HEK293 (cell line): ENCODE measurements around the gene CISH.

Source experiments
- CTCF ChIA-PET: fragments of 350-600 bp; formaldehyde crosslinking; extraction: SDS; loops from one replicate; lab custom pipeline; 2021; ENCODE audit warnings: antibody characterized with exemption; lab: Yijun Ruan, JAX
- POLR2A ChIA-PET: fragments of 300-600 bp; formaldehyde crosslinking; extraction: SDS; loops from one replicate; lab custom pipeline; 2020; ENCODE audit warnings: antibody characterized with exemption, inconsistent platforms; lab: Yijun Ruan, JAX
- H3K27ac ChIP-seq: fragments of 200-500 bp; sonication (Bioruptor generic); 2 replicates; pipeline ENCODE4 v1.5.1; 2014; ENCODE audit warnings: low read depth, low read length, control low read depth, inconsistent platforms; ENCODE audit errors: extremely low read depth
- H3K36me3 ChIP-seq, 2 experiments: fragments of 200-500 bp in 1 of 2; sonication (Bioruptor generic) in 1 of 2; 1 replicate in 1 of 2; 2 replicates in 1 of 2; pipeline ENCODE4 v1.5.1; 2014 to 2017; ENCODE audit warnings: inconsistent platforms in 2 of 2, low read length in 2 of 2; ENCODE audit not compliant: control insufficient read depth in 2 of 2, insufficient read depth in 1 of 2
- H3K4me1 ChIP-seq: fragments of 200-500 bp; sonication (Bioruptor generic); 2 replicates; pipeline ENCODE4 v1.5.1; 2014; ENCODE audit warnings: mild to moderate bottlenecking, low read length, inconsistent platforms; ENCODE audit not compliant: control insufficient read depth, insufficient read depth
- H3K4me3 ChIP-seq: 2 replicates; pipeline ENCODE4 v1.5.1; 2011; ENCODE audit warnings: low read depth, mild to moderate bottlenecking, control low read depth, low read length, moderate library complexity
- H3K9me3 ChIP-seq: fragments of 200-500 bp; sonication (Bioruptor generic); 2 replicates; pipeline ENCODE4 v1.5.1; 2014; ENCODE audit warnings: low read depth, low read length, inconsistent platforms; ENCODE audit not compliant: control insufficient read depth, insufficient read depth
- EGR2 ChIP-seq: fragments of 450-650 bp; formaldehyde crosslinking; IDR thresholded peaks from 2 replicates; pipeline ENCODE4 v1.5.1; 2016; ENCODE audit warnings: low read depth, missing biosample characterization, missing genetic modification characterization
- GFI1B ChIP-seq: fragments of 450-650 bp; formaldehyde crosslinking; IDR thresholded peaks from 2 replicates; pipeline ENCODE4 v1.5.1; 2016; ENCODE audit warnings: missing biosample characterization, missing genetic modification characterization
- ZBTB48 ChIP-seq: fragments of 450-650 bp; formaldehyde crosslinking; IDR thresholded peaks from 2 replicates; pipeline ENCODE4 v1.5.1; 2016; ENCODE audit warnings: missing biosample characterization, missing genetic modification characterization
- ZFHX2 ChIP-seq: fragments of 450-650 bp; formaldehyde crosslinking; conservative IDR thresholded peaks from 2 replicates; pipeline ENCODE4 v1.5.1; 2016; ENCODE audit warnings: missing biosample characterization, missing genetic modification characterization
- ZNF184 ChIP-seq: fragments of 450-650 bp; IDR thresholded peaks from 2 replicates; pipeline ENCODE4 v1.5.1; 2018; ENCODE audit warnings: missing biosample characterization, mild to moderate bottlenecking, missing genetic modification characterization
- ZNF654 ChIP-seq: fragments of 450-650 bp; formaldehyde crosslinking; IDR thresholded peaks from 2 replicates; pipeline ENCODE4 v1.5.1; 2016; ENCODE audit warnings: low read depth, missing biosample characterization, missing genetic modification characterization
- TF ChIP-seq, protein P1 (sequence below): fragments of 450-650 bp; formaldehyde crosslinking; IDR thresholded peaks from 2 replicates; pipeline ENCODE4 v1.5.1; 2016; ENCODE audit warnings: missing biosample characterization, missing genetic modification characterization
- TF ChIP-seq, protein P2 (sequence below): fragments of 450-650 bp; formaldehyde crosslinking; IDR thresholded peaks from 2 replicates; pipeline ENCODE4 v1.5.1; 2016; ENCODE audit warnings: missing biosample characterization, missing genetic modification characterization
- TF ChIP-seq, protein P3 (sequence below): fragments of 450-650 bp; formaldehyde crosslinking; IDR thresholded peaks from 2 replicates; pipeline ENCODE4 v1.5.0; 2017; ENCODE audit warnings: missing biosample characterization, missing genetic modification characterization, borderline replicate concordance

CISH gene

DNA sequence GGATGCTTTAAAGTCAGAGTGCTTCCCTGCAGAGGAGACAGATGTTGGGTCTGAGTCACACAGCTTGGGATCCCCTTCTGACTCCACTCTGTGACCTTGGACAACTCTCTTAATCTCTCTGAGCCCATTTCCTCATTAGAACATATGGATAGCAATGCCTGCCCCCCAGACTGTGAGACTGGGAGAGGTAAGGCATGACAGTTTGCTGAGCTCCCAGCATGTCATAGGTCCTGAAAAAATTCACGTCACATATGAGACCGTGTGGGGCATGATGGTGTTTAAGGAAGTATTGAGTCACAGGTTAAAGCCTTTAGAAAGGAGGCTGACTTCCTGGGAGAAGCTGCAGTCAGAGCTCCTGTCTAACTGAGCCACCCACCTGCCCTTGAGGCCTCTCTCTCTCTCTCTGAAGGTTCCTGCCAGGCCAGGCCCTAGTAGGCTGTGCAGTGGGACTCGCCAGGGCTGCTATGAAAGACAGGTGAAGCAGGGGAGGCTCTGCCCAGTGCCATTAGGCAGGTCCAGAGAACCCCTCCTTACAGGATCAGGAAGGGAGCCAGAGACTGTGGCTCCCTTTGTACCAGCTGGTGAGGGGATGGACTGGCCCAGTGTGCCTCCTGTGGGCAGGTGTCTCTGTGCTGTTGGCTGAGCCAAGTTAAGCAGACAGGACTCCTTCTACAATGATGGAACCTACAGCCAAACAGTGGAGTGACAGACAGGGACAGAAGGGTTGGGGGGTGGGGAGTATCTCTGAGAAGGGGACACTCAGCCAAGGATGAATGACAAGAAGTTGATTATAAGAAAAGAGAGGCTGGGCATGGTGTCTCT lies 43.6 kb upstream of the CISH start:
- no peaks in the 10 kb centered on the region for H3K4me1 ChIP-seq
- CTCF ChIA-PET: interaction anchor here (0.6 to 5.0 kb wide), 5 partner anchors 24 to 448 kb away, joined by 3 to 61 read pairs (median 3); partner anchors contain the start of gene MAPKAPK3
- TF ChIP-seq GFI1B (tag by site-specific recombination): no peak
- TF ChIP-seq, protein P1, sequence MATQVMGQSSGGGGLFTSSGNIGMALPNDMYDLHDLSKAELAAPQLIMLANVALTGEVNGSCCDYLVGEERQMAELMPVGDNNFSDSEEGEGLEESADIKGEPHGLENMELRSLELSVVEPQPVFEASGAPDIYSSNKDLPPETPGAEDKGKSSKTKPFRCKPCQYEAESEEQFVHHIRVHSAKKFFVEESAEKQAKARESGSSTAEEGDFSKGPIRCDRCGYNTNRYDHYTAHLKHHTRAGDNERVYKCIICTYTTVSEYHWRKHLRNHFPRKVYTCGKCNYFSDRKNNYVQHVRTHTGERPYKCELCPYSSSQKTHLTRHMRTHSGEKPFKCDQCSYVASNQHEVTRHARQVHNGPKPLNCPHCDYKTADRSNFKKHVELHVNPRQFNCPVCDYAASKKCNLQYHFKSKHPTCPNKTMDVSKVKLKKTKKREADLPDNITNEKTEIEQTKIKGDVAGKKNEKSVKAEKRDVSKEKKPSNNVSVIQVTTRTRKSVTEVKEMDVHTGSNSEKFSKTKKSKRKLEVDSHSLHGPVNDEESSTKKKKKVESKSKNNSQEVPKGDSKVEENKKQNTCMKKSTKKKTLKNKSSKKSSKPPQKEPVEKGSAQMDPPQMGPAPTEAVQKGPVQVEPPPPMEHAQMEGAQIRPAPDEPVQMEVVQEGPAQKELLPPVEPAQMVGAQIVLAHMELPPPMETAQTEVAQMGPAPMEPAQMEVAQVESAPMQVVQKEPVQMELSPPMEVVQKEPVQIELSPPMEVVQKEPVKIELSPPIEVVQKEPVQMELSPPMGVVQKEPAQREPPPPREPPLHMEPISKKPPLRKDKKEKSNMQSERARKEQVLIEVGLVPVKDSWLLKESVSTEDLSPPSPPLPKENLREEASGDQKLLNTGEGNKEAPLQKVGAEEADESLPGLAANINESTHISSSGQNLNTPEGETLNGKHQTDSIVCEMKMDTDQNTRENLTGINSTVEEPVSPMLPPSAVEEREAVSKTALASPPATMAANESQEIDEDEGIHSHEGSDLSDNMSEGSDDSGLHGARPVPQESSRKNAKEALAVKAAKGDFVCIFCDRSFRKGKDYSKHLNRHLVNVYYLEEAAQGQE: peak; percentile 16; the same call in 1 of the 2 replicates
- no peak overlapping the region for H3K27ac ChIP-seq
- POLR2A ChIA-PET: no interaction called here
- H3K9me3 ChIP-seq: no peaks in the 10 kb centered on the region
- H3K36me3 ChIP-seq: no peaks in the 10 kb centered on the region
- no peak overlapping the region for H3K4me3 ChIP-seq

DNA sequence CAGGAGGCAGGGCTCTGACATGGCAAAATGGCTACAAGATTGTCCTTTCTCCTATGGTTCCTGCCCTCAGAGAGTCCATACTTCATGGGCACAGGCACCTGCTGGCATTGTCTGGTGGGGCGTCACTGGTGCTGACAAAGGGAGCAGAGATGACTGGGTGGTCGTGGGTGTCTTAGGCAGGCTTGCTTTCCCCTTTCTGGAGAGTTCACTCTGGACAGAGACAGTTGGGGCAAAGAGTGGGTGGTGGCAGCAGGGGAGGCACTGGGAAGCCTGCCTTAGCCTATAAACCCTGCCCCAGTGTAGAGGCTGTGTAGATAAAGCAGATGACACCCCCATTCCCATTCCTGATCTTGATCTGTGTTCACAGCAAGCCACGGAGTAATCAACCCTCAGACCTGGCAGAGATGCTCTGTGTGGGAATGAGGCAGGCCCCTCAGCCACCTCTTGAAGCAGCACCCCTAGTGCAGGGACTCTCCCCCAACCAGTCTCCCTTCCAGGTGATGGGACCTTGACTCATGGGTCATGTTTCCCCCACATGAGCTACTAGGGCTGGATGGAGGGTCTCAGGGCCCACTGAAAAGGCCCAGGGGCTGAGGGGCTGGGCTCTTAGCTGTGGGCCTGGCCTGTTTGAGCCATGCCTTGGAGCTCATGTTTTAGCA lies 42.5 kb upstream of the CISH start:
- H3K36me3 ChIP-seq: no peaks in the 10 kb centered on the region
- no peaks in the 10 kb centered on the region for H3K4me1 ChIP-seq
- TF ChIP-seq EGR2 (tag by site-specific recombination): peak; percentile 59
- peak; percentile 42 for TF ChIP-seq ZFHX2 (tag by site-specific recombination)
- no peak for TF ChIP-seq ZNF184
- no peak overlapping the region for H3K4me3 ChIP-seq
- H3K27ac ChIP-seq: no peak overlapping the region
- ChIA-PET POLR2A (interaction anchor here (1.4 kb wide), 1 partner anchor 38 kb away, joined by 4 read pairs; no protein-coding TSS in a partner anchor), CTCF (interaction anchor here (0.7 to 5.0 kb wide), 6 partner anchors 22 to 82 kb away, joined by 3 to 61 read pairs (median 8); partner anchors contain the start of gene MAPKAPK3)
- H3K9me3 ChIP-seq: no peaks in the 10 kb centered on the region

DNA sequence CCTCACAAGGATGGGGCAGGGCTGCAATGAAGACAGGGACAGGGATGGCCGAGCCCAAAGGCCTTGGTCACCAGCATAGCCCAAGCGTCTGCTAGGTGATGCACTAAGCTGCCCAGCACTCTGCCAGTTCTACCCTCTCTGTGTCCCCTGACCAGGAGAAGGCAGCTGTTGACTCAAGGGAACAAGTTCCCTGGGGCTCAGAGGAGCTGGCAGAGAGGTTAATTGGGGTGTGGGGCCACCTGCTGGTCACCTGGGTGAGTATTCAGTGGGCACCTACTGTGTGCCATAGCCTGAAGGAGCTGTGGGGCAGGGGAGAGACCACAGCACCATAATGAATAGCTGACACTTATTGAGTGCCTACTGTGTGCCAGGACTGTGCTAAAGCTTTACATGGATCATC lies 41.1 kb upstream of the CISH start:
- Histone ChIP-seq H3K4me3 (no peak overlapping the region), H3K27ac (no peak overlapping the region), H3K9me3 (no peaks in the 10 kb centered on the region), H3K4me1 (no peaks in the 10 kb centered on the region), H3K36me3 (peaks cover 0 to 9% of the 10 kb centered on the region in 2 experiments; a peak in 1 of 3 replicates)
- TF ChIP-seq ZBTB48 (tag by site-specific recombination): peak; percentile 58; the same call in 1 of the 2 replicates
- TF ChIP-seq, protein P2, sequence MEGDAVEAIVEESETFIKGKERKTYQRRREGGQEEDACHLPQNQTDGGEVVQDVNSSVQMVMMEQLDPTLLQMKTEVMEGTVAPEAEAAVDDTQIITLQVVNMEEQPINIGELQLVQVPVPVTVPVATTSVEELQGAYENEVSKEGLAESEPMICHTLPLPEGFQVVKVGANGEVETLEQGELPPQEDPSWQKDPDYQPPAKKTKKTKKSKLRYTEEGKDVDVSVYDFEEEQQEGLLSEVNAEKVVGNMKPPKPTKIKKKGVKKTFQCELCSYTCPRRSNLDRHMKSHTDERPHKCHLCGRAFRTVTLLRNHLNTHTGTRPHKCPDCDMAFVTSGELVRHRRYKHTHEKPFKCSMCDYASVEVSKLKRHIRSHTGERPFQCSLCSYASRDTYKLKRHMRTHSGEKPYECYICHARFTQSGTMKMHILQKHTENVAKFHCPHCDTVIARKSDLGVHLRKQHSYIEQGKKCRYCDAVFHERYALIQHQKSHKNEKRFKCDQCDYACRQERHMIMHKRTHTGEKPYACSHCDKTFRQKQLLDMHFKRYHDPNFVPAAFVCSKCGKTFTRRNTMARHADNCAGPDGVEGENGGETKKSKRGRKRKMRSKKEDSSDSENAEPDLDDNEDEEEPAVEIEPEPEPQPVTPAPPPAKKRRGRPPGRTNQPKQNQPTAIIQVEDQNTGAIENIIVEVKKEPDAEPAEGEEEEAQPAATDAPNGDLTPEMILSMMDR (tag by site-specific recombination): peak; percentile 42; the same call in 1 of the 2 replicates
- TF ChIP-seq, protein P3, sequence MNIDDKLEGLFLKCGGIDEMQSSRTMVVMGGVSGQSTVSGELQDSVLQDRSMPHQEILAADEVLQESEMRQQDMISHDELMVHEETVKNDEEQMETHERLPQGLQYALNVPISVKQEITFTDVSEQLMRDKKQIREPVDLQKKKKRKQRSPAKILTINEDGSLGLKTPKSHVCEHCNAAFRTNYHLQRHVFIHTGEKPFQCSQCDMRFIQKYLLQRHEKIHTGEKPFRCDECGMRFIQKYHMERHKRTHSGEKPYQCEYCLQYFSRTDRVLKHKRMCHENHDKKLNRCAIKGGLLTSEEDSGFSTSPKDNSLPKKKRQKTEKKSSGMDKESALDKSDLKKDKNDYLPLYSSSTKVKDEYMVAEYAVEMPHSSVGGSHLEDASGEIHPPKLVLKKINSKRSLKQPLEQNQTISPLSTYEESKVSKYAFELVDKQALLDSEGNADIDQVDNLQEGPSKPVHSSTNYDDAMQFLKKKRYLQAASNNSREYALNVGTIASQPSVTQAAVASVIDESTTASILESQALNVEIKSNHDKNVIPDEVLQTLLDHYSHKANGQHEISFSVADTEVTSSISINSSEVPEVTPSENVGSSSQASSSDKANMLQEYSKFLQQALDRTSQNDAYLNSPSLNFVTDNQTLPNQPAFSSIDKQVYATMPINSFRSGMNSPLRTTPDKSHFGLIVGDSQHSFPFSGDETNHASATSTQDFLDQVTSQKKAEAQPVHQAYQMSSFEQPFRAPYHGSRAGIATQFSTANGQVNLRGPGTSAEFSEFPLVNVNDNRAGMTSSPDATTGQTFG (tag by site-specific recombination): no peak
- TF ChIP-seq ZNF654 (tag by site-specific recombination): peak; percentile 20; the same call in 1 of the 2 replicates
- ChIA-PET POLR2A (interaction anchor here (0.5 to 1.4 kb wide), 3 partner anchors 37 to 215 kb away, joined by 3 to 4 read pairs (median 3); partner anchors contain the start of gene CISH), CTCF (interaction anchor here (0.6 to 5.0 kb wide), 17 partner anchors 10 to 972 kb away, joined by 3 to 61 read pairs (median 5); partner anchors contain the start of gene MAPKAPK3)
